HG03103 (cell line): Measurements from ENCODE around the gene ME3.

Source experiments
- ATAC-seq: cut with Tn5 transposase; IDR thresholded peaks from one replicate; pipeline ENCODE4 v1.9.1; 2021; ENCODE audit warnings: low read depth; ENCODE audit not compliant: unreplicated experiment

ME3 gene

GRCh38 chr11:86469491-86470388 is 202.7 kb downstream of the ME3 start:
- no peak for ATAC-seq

- ATAC-seq, result no peak
These were observed 204.2 kb downstream of the ME3 start for GRCh38 chr11:86468169-86468568.

GRCh38 chr11:86464509-86465221 is 207.8 kb downstream of the ME3 start:
- no peak for ATAC-seq

- ATAC-seq, result no peak
These were observed 208.5 kb downstream of the ME3 start for GRCh38 chr11:86463955-86464354.

GRCh38 chr11:86463120-86463519 is 209.3 kb downstream of the ME3 start:
- ATAC-seq, result no peak

GRCh38 chr11:86461892-86462291 is 210.5 kb downstream of the ME3 start:
- no peak for ATAC-seq

GRCh38 chr11:86460461-86461385 is 211.7 kb downstream of the ME3 start:
- no peak for ATAC-seq

GRCh38 chr11:86459682-86460460 is 212.5 kb downstream of the ME3 start:
- no peak for ATAC-seq

- no peak for ATAC-seq
These were observed 213.4 kb downstream of the ME3 start for GRCh38 chr11:86459002-86459385.

- ATAC-seq, result no peak
These were observed 214.0 kb downstream of the ME3 start for GRCh38 chr11:86458294-86459001.

- ATAC-seq, result no peak
These were observed 216.1 kb downstream of the ME3 start for GRCh38 chr11:86456075-86456939.

GRCh38 chr11:86453290-86454030 is 219.0 kb downstream of the ME3 start:
- ATAC-seq, result no peak

- no peak for ATAC-seq
These were observed 222.3 kb downstream of the ME3 start for GRCh38 chr11:86449993-86450629.

GRCh38 chr11:86447763-86448480 is 224.5 kb downstream of the ME3 start:
- ATAC-seq, result no peak

- no peak for ATAC-seq
These were observed 225.5 kb downstream of the ME3 start for GRCh38 chr11:86446924-86447285.

- ATAC-seq, result no peak
These were observed 226.1 kb downstream of the ME3 start for GRCh38 chr11:86446163-86446923.
